Measurements from ENCODE around the gene PELI1.

DNA sequence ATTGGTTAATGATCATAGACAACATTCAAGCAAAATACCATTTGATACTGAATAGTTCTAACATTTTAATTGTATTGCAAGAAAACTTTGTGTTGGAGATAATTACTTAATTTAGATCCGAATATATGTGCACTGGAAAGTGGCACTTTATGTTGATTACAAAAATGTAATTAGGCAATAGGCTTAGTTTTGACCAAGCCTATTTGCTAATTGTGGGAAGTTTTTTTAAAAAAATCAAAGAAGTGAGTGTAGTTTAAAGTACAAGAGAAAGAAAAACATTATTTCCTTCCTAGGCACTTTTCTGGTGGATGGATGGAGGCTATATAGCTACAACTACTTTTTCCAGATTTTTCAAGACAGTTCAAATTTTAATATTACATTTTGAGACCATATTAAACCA is 18.3 kb upstream of the PELI1 start:
- no peak for TF ChIP-seq PPARA (CRISPR knock-in tag; IDR thresholded peaks at IDR 0.05; ENCODE audit: borderline replicate concordance)
- no peak for TF ChIP-seq ARNTL (CRISPR knock-in tag; IDR thresholded peaks at IDR 0.05; ENCODE audit: borderline replicate concordance, low read depth)
- TF ChIP-seq, protein P1, sequence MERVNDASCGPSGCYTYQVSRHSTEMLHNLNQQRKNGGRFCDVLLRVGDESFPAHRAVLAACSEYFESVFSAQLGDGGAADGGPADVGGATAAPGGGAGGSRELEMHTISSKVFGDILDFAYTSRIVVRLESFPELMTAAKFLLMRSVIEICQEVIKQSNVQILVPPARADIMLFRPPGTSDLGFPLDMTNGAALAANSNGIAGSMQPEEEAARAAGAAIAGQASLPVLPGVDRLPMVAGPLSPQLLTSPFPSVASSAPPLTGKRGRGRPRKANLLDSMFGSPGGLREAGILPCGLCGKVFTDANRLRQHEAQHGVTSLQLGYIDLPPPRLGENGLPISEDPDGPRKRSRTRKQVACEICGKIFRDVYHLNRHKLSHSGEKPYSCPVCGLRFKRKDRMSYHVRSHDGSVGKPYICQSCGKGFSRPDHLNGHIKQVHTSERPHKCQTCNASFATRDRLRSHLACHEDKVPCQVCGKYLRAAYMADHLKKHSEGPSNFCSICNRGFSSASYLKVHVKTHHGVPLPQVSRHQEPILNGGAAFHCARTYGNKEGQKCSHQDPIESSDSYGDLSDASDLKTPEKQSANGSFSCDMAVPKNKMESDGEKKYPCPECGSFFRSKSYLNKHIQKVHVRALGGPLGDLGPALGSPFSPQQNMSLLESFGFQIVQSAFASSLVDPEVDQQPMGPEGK (CRISPR knock-in tag; IDR thresholded peaks at IDR 0.05; ENCODE audit: borderline replicate concordance), result no peak
- TF ChIP-seq, protein P2, sequence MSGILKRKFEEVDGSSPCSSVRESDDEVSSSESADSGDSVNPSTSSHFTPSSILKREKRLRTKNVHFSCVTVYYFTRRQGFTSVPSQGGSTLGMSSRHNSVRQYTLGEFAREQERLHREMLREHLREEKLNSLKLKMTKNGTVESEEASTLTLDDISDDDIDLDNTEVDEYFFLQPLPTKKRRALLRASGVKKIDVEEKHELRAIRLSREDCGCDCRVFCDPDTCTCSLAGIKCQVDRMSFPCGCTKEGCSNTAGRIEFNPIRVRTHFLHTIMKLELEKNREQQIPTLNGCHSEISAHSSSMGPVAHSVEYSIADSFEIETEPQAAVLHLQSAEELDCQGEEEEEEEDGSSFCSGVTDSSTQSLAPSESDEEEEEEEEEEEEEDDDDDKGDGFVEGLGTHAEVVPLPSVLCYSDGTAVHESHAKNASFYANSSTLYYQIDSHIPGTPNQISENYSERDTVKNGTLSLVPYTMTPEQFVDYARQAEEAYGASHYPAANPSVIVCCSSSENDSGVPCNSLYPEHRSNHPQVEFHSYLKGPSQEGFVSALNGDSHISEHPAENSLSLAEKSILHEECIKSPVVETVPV (CRISPR knock-in tag; IDR thresholded peaks at IDR 0.05), result no peak
- no peak for TF ChIP-seq ZFP3 (CRISPR knock-in tag; IDR thresholded peaks at IDR 0.05)
- TF ChIP-seq GLIS3 (CRISPR knock-in tag; IDR thresholded peaks at IDR 0.05), result no peak

Measured in SK-N-SH treated with all-trans-retinoic acid at 6 μM for 48 hours (cell line).